HepG2 (cell line): Measurements from ENCODE around the gene GGTA1.

Experiments used
- ATF4 ChIP-seq, 2 experiments: fragments of 450-650 bp in 1 of 2; sonication (generic) in 1 of 2; formaldehyde crosslinking; IDR thresholded peaks; 2 replicates each; pipeline versions ENCODE4 v1.5.0 to v1.8.0; 2020 to 2022; ENCODE audit warnings: mild to moderate bottlenecking in 1 of 2, missing genetic modification reagents in 1 of 2
- CCDC6 ChIP-seq: sonication (generic); formaldehyde crosslinking; IDR thresholded peaks from 2 replicates; pipeline ENCODE4 v1.8.1; 2022; ENCODE audit warnings: mild to moderate bottlenecking, missing genetic modification reagents, moderate library complexity
- EP300 ChIP-seq, 3 experiments: sonication (generic) in 1 of 3; formaldehyde crosslinking in 1 of 3; IDR thresholded peaks; 2 replicates each; pipeline versions ENCODE4 v1.5.1 to v1.6.1; 2011 to 2020; ENCODE audit warnings: low read depth in 2 of 3, low read length in 2 of 3, borderline replicate concordance in 1 of 3, improper control_type of control experiment in 1 of 3, mild to moderate bottlenecking in 1 of 3, missing genetic modification reagents in 1 of 3, moderate library complexity in 1 of 3
- GABPA ChIP-seq, 2 experiments: IDR thresholded peaks; 2 replicates each; pipeline ENCODE4 v1.6.1; 2011 to 2016; ENCODE audit warnings: low read depth in 2 of 2, low read length in 1 of 2, missing biosample characterization in 1 of 2, missing genetic modification characterization in 1 of 2
- HOXA7 ChIP-seq: sonication (generic); formaldehyde crosslinking; IDR thresholded peaks from 2 replicates; pipeline ENCODE4 v1.8.1; 2022; ENCODE audit warnings: mild to moderate bottlenecking, missing genetic modification reagents, moderate library complexity
- ZNF101 ChIP-seq: sonication (generic); formaldehyde crosslinking; IDR thresholded peaks from 2 replicates; pipeline ENCODE4 v1.4.0; 2020; ENCODE audit warnings: mild to moderate bottlenecking, low read depth, missing genetic modification reagents, borderline replicate concordance
- ZNF274 ChIP-seq: sonication (generic); formaldehyde crosslinking; IDR thresholded peaks from 2 replicates; pipeline ENCODE4 v1.5.1; 2020; ENCODE audit warnings: mild to moderate bottlenecking, missing genetic modification reagents

GRCh38 chr9:121542025-121542424 is 42.4 kb upstream of the GGTA1 start:
- TF ChIP-seq HOXA7: no peak
- TF ChIP-seq CCDC6: no peak
- TF ChIP-seq EP300 (IDR thresholded peaks at IDR 0.05; ENCODE audit: low read depth in 2 of 2, low read length in 2 of 2): no peak
- no peak for TF ChIP-seq EP300 (CRISPR knock-in tag; IDR thresholded peaks at IDR 0.05; ENCODE audit: borderline replicate concordance)
- TF ChIP-seq ATF4 (CRISPR knock-in tag; IDR thresholded peaks at IDR 0.05): no peak
- TF ChIP-seq GABPA (IDR thresholded peaks at IDR 0.05; ENCODE audit: low read depth, low read length): no peak
- no peak for TF ChIP-seq GABPA (CRISPR knock-in tag; IDR thresholded peaks at IDR 0.05; ENCODE audit: low read depth)
- no peak for TF ChIP-seq ZNF101 (CRISPR knock-in tag)
- TF ChIP-seq ZNF274: no peak
